Stomach (tissue), 9 donors: Measurements from ENCODE around the gene CHAF1A. TPM values are rescaled to one million over a fixed set of nuclear protein-coding genes. Genes with fewer than 3 reads are reported as not detected.

Experiments
- DNase-seq, 2 donors: peaks; one replicate each; pipeline versions ENCODE4 v3.0.0 to v3.0.0-alpha.2; 2013 to 2019
- H3K27ac ChIP-seq, 5 donors: fragments of 200-600 bp in 4 of 5; sonication (generic) in 4 of 5; one replicate each; pipeline ENCODE4 v1.5.1; 2013 to 2019; ENCODE audit warnings: mild to moderate bottlenecking in 1 of 5, moderate library complexity in 1 of 5
- H3K27me3 ChIP-seq, 3 donors: fragments of 200-600 bp; sonication (generic); one replicate each; pipeline ENCODE4 v1.5.1; 2017 to 2019; ENCODE audit warnings: mixed run types in 1 of 3
- H3K36me3 ChIP-seq, 4 donors: fragments of 200-600 bp; sonication (generic); 1 replicate in 3 of 4; 2 replicates in 1 of 4; pipeline ENCODE4 v1.5.1; 2016 to 2019
- H3K4me1 ChIP-seq, 4 donors: fragments of 200-600 bp; sonication (generic); one replicate each; pipeline ENCODE4 v1.5.1; 2016 to 2019
- H3K4me3 ChIP-seq, 4 donors: fragments of 200-600 bp; sonication (generic) in 3 of 4; one replicate each; pipeline ENCODE4 v1.5.1; 2016 to 2019; ENCODE audit warnings: mild to moderate bottlenecking in 1 of 4
- H3K9me3 ChIP-seq, 4 donors: fragments of 200-600 bp; sonication (generic); one replicate each; pipeline ENCODE4 v1.5.1; 2016 to 2019
- CTCF ChIP-seq, 7 experiments: fragments of 450-650 bp in 4 of 7; fragments of 200-600 bp in 3 of 7; sonication (generic) in 3 of 7; IDR thresholded peaks; one replicate each; pipeline ENCODE4 v1.5.1; 2016 to 2019; ENCODE audit warnings: antibody characterized with exemption in 7 of 7, control low read depth in 2 of 7, mild to moderate bottlenecking in 1 of 7
- EP300 ChIP-seq: sonication (generic); formaldehyde crosslinking; IDR thresholded peaks from one replicate; pipeline ENCODE4 v1.6.1; 2017; ENCODE audit warnings: antibody characterized with exemption
- POLR2A ChIP-seq, 4 donors: fragments of 450-650 bp; IDR thresholded peaks; one replicate each; pipeline ENCODE4 v1.6.1; 2016; ENCODE audit warnings: antibody characterized with exemption in 4 of 4, control low read depth in 2 of 4, mild to moderate bottlenecking in 1 of 4, moderate library complexity in 1 of 4
- POLR2AphosphoS5 ChIP-seq, 3 donors: sonication (generic); formaldehyde crosslinking; IDR thresholded peaks; one replicate each; pipeline ENCODE4 v1.6.1; 2016; ENCODE audit warnings: antibody characterized with exemption in 3 of 3
- WGBS, 5 donors: extraction: QIAGEN DNeasy Blood & Tissue Kit in 3 of 5; methylation state at CpG; one replicate each; pipeline versions ENCODE4 v1.1.5 to v1.1.7; 2013 to 2018; 5-methylcytosine and 5-hydroxymethylcytosine counted together
- intact Hi-C: fragments of 100-400 bp; cut with DNase I; formaldehyde crosslinking; loops from one replicate; pipeline ENCODE4 v1.15.1; 2023; ENCODE audit warnings: low total_unique reads
- polyA plus RNA-seq, 3 donors: library from polyadenylated mRNA; stranded (reverse); fragments of 200-250 nt; gene quantifications; one replicate each; pipeline ENCODE4 v1.2.3, GENCODE V29; 2013
- total RNA-seq, 5 donors: library from RNA; depleted of rRNA; stranded (reverse); fragments of >200 nt; gene quantifications; one replicate each; pipeline versions ENCODE4 v1.1.0 to v1.2.3, GENCODE V29; 2014 to 2016
- donor health status: healthy with polysubstance abuse.
- donor health status: Bipolar disorder and iron deficiency.
- donor health status: healthy.

The CHAF1A gene
- total and polyA plus RNA-seq, 8 donors: 1.8 to 100 (median 6.5) TPM

- Histone ChIP-seq H3K27me3 (no peaks in the 10 kb centered on the region), H3K9me3 (no peaks in the 10 kb centered on the region), H3K4me1 (peaks cover 0 to 10% (median 5%) of the 10 kb centered on the region in 4 donors), H3K36me3 (peaks cover 0 to 25% (median 19%) of the 10 kb centered on the region in 4 donors), H3K27ac (no peak overlapping the region), H3K4me3 (no peak overlapping the region)
- intact Hi-C loops: no loop called here
- WGBS, 5 donors: 58 to 82% (median 71%) methylated on average over 9 to 10 of the region's 10 CpGs
- TF ChIP-seq POLR2A (IDR thresholded peaks at IDR 0.05) (no peak), EP300 (no peak), CTCF (IDR thresholded peaks at IDR 0.05) (no peak), POLR2AphosphoS5 (IDR thresholded peaks at IDR 0.05) (no peak)
- no peak for DNase-seq
These were observed 12.9 kb downstream of the CHAF1A start for GRCh38 chr19:4415352-4415751.

GRCh38 chr19:4416268-4416667 is 13.8 kb downstream of the CHAF1A start:
- no peak overlapping the region for H3K27ac ChIP-seq
- H3K4me3 ChIP-seq: no peak overlapping the region
- H3K9me3 ChIP-seq: no peaks in the 10 kb centered on the region
- no peak for TF ChIP-seq CTCF (IDR thresholded peaks at IDR 0.05)
- peaks cover 0 to 10% (median 5%) of the 10 kb centered on the region in 4 donors for H3K4me1 ChIP-seq
- no peak for DNase-seq
- H3K36me3 ChIP-seq: peaks cover 0 to 19% (median 13%) of the 10 kb centered on the region in 4 donors
- intact Hi-C loops: no loop called here
- 83 to 94% (median 89%) methylated on average over 9 of the region's 9 CpGs for WGBS, 5 donors
- no peaks in the 10 kb centered on the region for H3K27me3 ChIP-seq

- DNase-seq: no peak
- TF ChIP-seq POLR2A (IDR thresholded peaks at IDR 0.05): no peak
- no peak for TF ChIP-seq EP300
- no peak for TF ChIP-seq POLR2AphosphoS5 (IDR thresholded peaks at IDR 0.05)
- no peak for TF ChIP-seq CTCF (IDR thresholded peaks at IDR 0.05)
- H3K4me1 ChIP-seq: no peaks in the 10 kb centered on the region
- no peak overlapping the region for H3K27ac ChIP-seq
- intact Hi-C loops: no loop called here
- no peak overlapping the region for H3K4me3 ChIP-seq
- no peaks in the 10 kb centered on the region for H3K9me3 ChIP-seq
- H3K27me3 ChIP-seq: no peaks in the 10 kb centered on the region
- WGBS, 5 donors: 90 to 96% (median 93%) methylated on average over 16 of the region's 16 CpGs
- peaks cover 0 to 38% (median 32%) of the 10 kb centered on the region in 4 donors for H3K36me3 ChIP-seq
These were observed 21.1 kb downstream of the CHAF1A start for GRCh38 chr19:4423416-4424126.

- Histone ChIP-seq H3K4me1 (no peaks in the 10 kb centered on the region), H3K9me3 (no peaks in the 10 kb centered on the region), H3K27ac (no peak overlapping the region), H3K27me3 (no peaks in the 10 kb centered on the region), H3K36me3 (peaks cover 9 to 56% (median 52%) of the 10 kb centered on the region in 4 donors), H3K4me3 (no peak overlapping the region)
- WGBS, 5 donors: 91 to 98% (median 97%) methylated on average over 6 of the region's 6 CpGs
- intact Hi-C loops: no loop called here
- DNase-seq: no peak
- TF ChIP-seq EP300: no peak
- no peak for TF ChIP-seq CTCF (IDR thresholded peaks at IDR 0.05)
- no peak for TF ChIP-seq POLR2A (IDR thresholded peaks at IDR 0.05)
- TF ChIP-seq POLR2AphosphoS5 (IDR thresholded peaks at IDR 0.05): no peak
These were observed 23.1 kb downstream of the CHAF1A start for GRCh38 chr19:4425537-4425936.
